H9 (cell line): ENCODE data around the gene EPHB6. TPM values are rescaled to one million over a fixed set of nuclear protein-coding genes. Genes with fewer than 3 reads are reported as not detected.
A peak's percentile ranks its signal among the peaks of the same experiment; 100 is the strongest.

Source experiments
- DNase-seq: peaks from one replicate; pipeline ENCODE4 v3.0.0-alpha.2; 2017
- H2AFZ ChIP-seq: one replicate; pipeline ENCODE4 v1.6.1; 2013; ENCODE audit warnings: mild to moderate bottlenecking, low read length, control low read depth, moderate library complexity
- H2AK5ac ChIP-seq: 2 replicates; pipeline ENCODE4 v1.6.1; 2013; ENCODE audit warnings: low read length, control low read depth, mixed read lengths; ENCODE audit not compliant: insufficient read length
- H2BK120ac ChIP-seq: one replicate; pipeline ENCODE4 v1.6.1; 2013; ENCODE audit warnings: low read depth, mild to moderate bottlenecking, low read length, control low read depth, inconsistent platforms; ENCODE audit not compliant: poor library complexity, severe bottlenecking
- H2BK12ac ChIP-seq: 2 replicates; pipeline ENCODE4 v1.6.1; 2013; ENCODE audit warnings: low read length, control low read depth, mixed read lengths, low read depth; ENCODE audit not compliant: insufficient read length
- H2BK15ac ChIP-seq: 2 replicates; pipeline ENCODE4 v1.6.1; 2013; ENCODE audit warnings: low read depth, low read length, control low read depth
- H2BK20ac ChIP-seq: one replicate; pipeline ENCODE4 v1.6.1; 2013; ENCODE audit warnings: low read depth, mild to moderate bottlenecking, low read length, control low read depth, inconsistent platforms; ENCODE audit not compliant: poor library complexity, severe bottlenecking
- H2BK5ac ChIP-seq: 2 replicates; pipeline ENCODE4 v1.6.1; 2013; ENCODE audit warnings: low read length, control low read depth, mixed read lengths; ENCODE audit not compliant: insufficient read length
- H3K14ac ChIP-seq: 2 replicates; pipeline ENCODE4 v1.6.1; 2013; ENCODE audit warnings: low read length, control low read depth; ENCODE audit not compliant: insufficient read depth
- H3K18ac ChIP-seq: 2 replicates; pipeline ENCODE4 v1.6.1; 2013; ENCODE audit warnings: low read depth, mild to moderate bottlenecking, mixed read lengths, low read length, control low read depth; ENCODE audit not compliant: insufficient read length
- H3K23ac ChIP-seq: 2 replicates; pipeline ENCODE4 v1.6.1; 2013; ENCODE audit warnings: low read length, control low read depth, mixed read lengths, low read depth; ENCODE audit not compliant: insufficient read length
- H3K23me2 ChIP-seq: 2 replicates; pipeline ENCODE4 v1.6.1; 2013; ENCODE audit warnings: low read depth, mild to moderate bottlenecking, mixed read lengths, low read length, control low read depth; ENCODE audit not compliant: insufficient read length, poor library complexity, severe bottlenecking
- H3K27ac ChIP-seq: 2 replicates; pipeline ENCODE4 v1.5.1; 2013; ENCODE audit warnings: low read length, control low read depth, mixed read lengths, low read depth; ENCODE audit not compliant: insufficient read length
- H3K27me3 ChIP-seq: 2 replicates; pipeline ENCODE4 v1.6.1; 2013; ENCODE audit warnings: low read length, control low read depth, inconsistent platforms; ENCODE audit not compliant: insufficient read depth
- H3K4ac ChIP-seq: 2 replicates; pipeline ENCODE4 v1.6.1; 2013; ENCODE audit warnings: low read depth, mild to moderate bottlenecking, control low read depth, inconsistent platforms, low read length, moderate library complexity
- H3K4me1 ChIP-seq: 2 replicates; pipeline ENCODE4 v1.6.1; 2013; ENCODE audit warnings: low read length, control low read depth, inconsistent platforms; ENCODE audit not compliant: insufficient read depth
- H3K4me2 ChIP-seq: 2 replicates; pipeline ENCODE4 v1.6.1; 2013; ENCODE audit warnings: low read length, control low read depth, mixed read lengths; ENCODE audit not compliant: insufficient read length, insufficient read depth
- H3K56ac ChIP-seq: 2 replicates; pipeline ENCODE4 v1.6.1; 2013; ENCODE audit warnings: low read depth, mild to moderate bottlenecking, mixed read lengths, low read length, control low read depth; ENCODE audit not compliant: insufficient read length
- H3K79me1 ChIP-seq: 2 replicates; pipeline ENCODE4 v1.6.1; 2013; ENCODE audit warnings: low read depth, mild to moderate bottlenecking, moderate library complexity, low read length, control low read depth, inconsistent platforms; ENCODE audit not compliant: insufficient read depth, poor library complexity, severe bottlenecking
- H3K79me2 ChIP-seq: 2 replicates; pipeline ENCODE4 v1.6.1; 2013; ENCODE audit warnings: low read length, control low read depth, inconsistent platforms; ENCODE audit not compliant: insufficient read depth
- H3K9ac ChIP-seq: 2 replicates; pipeline ENCODE4 v1.6.1; 2013; ENCODE audit warnings: low read length, control low read depth, mixed read lengths; ENCODE audit not compliant: insufficient read length; ENCODE audit errors: extremely low read depth
- H3K9me3 ChIP-seq: one replicate; pipeline ENCODE4 v1.6.1; 2013; ENCODE audit warnings: low read depth, low read length, inconsistent platforms; ENCODE audit not compliant: control insufficient read depth
- H3T11ph ChIP-seq: one replicate; pipeline ENCODE4 v1.6.1; 2013; ENCODE audit warnings: mild to moderate bottlenecking, low read length, control low read depth, inconsistent platforms
- H4K20me1 ChIP-seq: one replicate; pipeline ENCODE4 v1.6.1; 2013; ENCODE audit not compliant: control insufficient read depth, insufficient read length, insufficient read depth
- H4K5ac ChIP-seq: 2 replicates; pipeline ENCODE4 v1.6.1; 2013; ENCODE audit warnings: low read depth, mild to moderate bottlenecking, mixed read lengths, low read length, control low read depth; ENCODE audit not compliant: insufficient read length
- H4K8ac ChIP-seq: replicated peaks from 2 replicates; pipeline ENCODE4 v1.6.1; 2013; ENCODE audit warnings: low read length, control low read depth, mixed read lengths, low read depth; ENCODE audit not compliant: insufficient read length
- H4K91ac ChIP-seq: 2 replicates; pipeline ENCODE4 v1.6.1; 2013; ENCODE audit warnings: low read depth, mild to moderate bottlenecking, moderate library complexity, mixed read lengths, low read length, control low read depth; ENCODE audit not compliant: insufficient read length
- H3K27ac Mint-ChIP-seq, 3 experiments: 2 replicates in 2 of 3; 3 replicates in 1 of 3; pipeline ENCODE4 v1.8.0; 2020 to 2021; ENCODE audit warnings: mixed read lengths in 3 of 3, mild to moderate bottlenecking in 1 of 3, moderate library complexity in 1 of 3
- H3K27me3 Mint-ChIP-seq: 2 replicates; pipeline ENCODE4 v1.8.0; 2021; ENCODE audit warnings: low read depth, mild to moderate bottlenecking, moderate library complexity, mixed read lengths
- H3K36me3 Mint-ChIP-seq, 3 experiments: 2 replicates in 2 of 3; 3 replicates in 1 of 3; pipeline ENCODE4 v1.8.0; 2020 to 2021; ENCODE audit warnings: low read depth in 3 of 3, mixed read lengths in 3 of 3; ENCODE audit not compliant: insufficient read depth in 1 of 3
- H3K4me1 Mint-ChIP-seq, 2 experiments: 2 replicates each; pipeline ENCODE4 v1.8.0; 2020; ENCODE audit warnings: mixed read lengths in 2 of 2
- H3K4me3 Mint-ChIP-seq, 2 experiments: 2 replicates in 1 of 2; 3 replicates in 1 of 2; pipeline ENCODE4 v1.8.0; 2020 to 2021; ENCODE audit warnings: mild to moderate bottlenecking in 2 of 2, mixed read lengths in 2 of 2, moderate library complexity in 1 of 2
- H3K9me3 Mint-ChIP-seq, 2 experiments: 2 replicates in 1 of 2; 3 replicates in 1 of 2; pipeline ENCODE4 v1.8.0; 2020; ENCODE audit warnings: mild to moderate bottlenecking in 2 of 2, mixed read lengths in 2 of 2, moderate library complexity in 1 of 2
- WGBS: extraction: QIAGEN DNeasy Blood & Tissue Kit; methylation state at CpG from one replicate; pipeline ENCODE4 v1.1.7; 2013; ENCODE audit warnings: missing lambda C conversion rate, low lambda C conversion rate, mixed read lengths; ENCODE audit not compliant: insufficient read length; ENCODE audit errors: extremely low coverage; 5-methylcytosine and 5-hydroxymethylcytosine counted together
- total RNA-seq: library from RNA; stranded (reverse); gene quantifications from 2 replicates; pipeline ENCODE4 v1.2.1, GENCODE V29; 2021
- TF ChIP-seq, protein P1 (sequence below): fragments of 200-600 bp; sonication (generic); conservative IDR thresholded peaks from 3 replicates; pipeline ENCODE4 v1.8.0; 2021; ENCODE audit warnings: antibody characterized with exemption, mild to moderate bottlenecking

Gene EPHB6
- total RNA-seq, 1 experiment from 2014 or later: 9.7 TPM

DNA sequence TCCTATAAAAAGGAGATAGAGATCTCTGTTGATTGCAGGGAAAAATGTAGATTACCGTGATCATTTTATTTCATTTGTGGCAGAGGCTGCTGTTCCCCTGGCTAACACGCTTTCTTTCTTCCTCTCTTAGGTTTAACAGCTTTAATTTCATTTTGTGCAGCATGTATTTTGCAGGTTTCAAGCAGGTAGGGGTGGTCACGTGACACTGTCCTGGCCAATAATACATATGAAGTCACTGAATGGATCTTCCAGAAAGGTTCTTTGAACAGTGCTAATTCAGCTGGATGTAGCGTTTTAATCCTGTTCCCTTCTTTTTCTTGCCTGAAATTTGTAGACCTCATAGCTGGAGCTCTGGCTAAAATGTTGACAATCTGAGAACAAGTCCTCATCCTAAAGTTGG is 3.6 kb upstream of the EPHB6 start:
- Histone ChIP-seq H2BK15ac (no peak overlapping the region), H3K4me1 (peaks cover 3% of the 10 kb centered on the region; the same call in 1 of the 2 replicates), H2AK5ac (peak overlapping the region; percentile 46), H3K9me3 (no peaks in the 10 kb centered on the region), H2BK5ac (no peak overlapping the region), H3K23me2 (peaks cover 17% of the 10 kb centered on the region), H2AFZ (no peak overlapping the region), H2BK12ac (no peak overlapping the region), H3T11ph (no peak overlapping the region), H3K9ac (no peak overlapping the region), H3K18ac (no peak overlapping the region), H4K20me1 (no peaks in the 10 kb centered on the region), H3K79me2 (no peaks in the 10 kb centered on the region), H3K79me1 (no peaks in the 10 kb centered on the region), H2BK120ac (no peak overlapping the region), H3K27ac (no peak overlapping the region), H3K56ac (no peak overlapping the region), H4K8ac (no peak overlapping the region), H3K4ac (no peak overlapping the region), H3K23ac (no peak overlapping the region), H2BK20ac (no peak overlapping the region), H4K5ac (no peak overlapping the region), H3K27me3 (peaks cover 4% of the 10 kb centered on the region; the same call in 1 of the 2 replicates), H3K4me2 (no peak overlapping the region), H3K14ac (no peak overlapping the region), H4K91ac (no peak overlapping the region)
- TF ChIP-seq, protein P1, sequence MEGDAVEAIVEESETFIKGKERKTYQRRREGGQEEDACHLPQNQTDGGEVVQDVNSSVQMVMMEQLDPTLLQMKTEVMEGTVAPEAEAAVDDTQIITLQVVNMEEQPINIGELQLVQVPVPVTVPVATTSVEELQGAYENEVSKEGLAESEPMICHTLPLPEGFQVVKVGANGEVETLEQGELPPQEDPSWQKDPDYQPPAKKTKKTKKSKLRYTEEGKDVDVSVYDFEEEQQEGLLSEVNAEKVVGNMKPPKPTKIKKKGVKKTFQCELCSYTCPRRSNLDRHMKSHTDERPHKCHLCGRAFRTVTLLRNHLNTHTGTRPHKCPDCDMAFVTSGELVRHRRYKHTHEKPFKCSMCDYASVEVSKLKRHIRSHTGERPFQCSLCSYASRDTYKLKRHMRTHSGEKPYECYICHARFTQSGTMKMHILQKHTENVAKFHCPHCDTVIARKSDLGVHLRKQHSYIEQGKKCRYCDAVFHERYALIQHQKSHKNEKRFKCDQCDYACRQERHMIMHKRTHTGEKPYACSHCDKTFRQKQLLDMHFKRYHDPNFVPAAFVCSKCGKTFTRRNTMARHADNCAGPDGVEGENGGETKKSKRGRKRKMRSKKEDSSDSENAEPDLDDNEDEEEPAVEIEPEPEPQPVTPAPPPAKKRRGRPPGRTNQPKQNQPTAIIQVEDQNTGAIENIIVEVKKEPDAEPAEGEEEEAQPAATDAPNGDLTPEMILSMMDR: no peak
- no peak for DNase-seq
- no CpG with 5 or more reads among the region's 4 CpGs for WGBS
- Mint-ChIP-seq H3K36me3 (no peaks in the 10 kb centered on the region), H3K27me3 (peaks cover 11% of the 10 kb centered on the region), H3K4me1 (peaks cover 12 to 15% of the 10 kb centered on the region in 2 experiments), H3K27ac (no peak overlapping the region), H3K9me3 (no peaks in the 10 kb centered on the region; a peak in 1 of 5 replicates), H3K4me3 (no peak overlapping the region)
